LNCAP (cell line): Measurements from ENCODE around the gene MMP1.

Experiments used
- CTCF ChIP-seq: fragments of 450-650 bp; IDR thresholded peaks from 2 replicates; pipeline ENCODE4 v1.5.1; 2017; ENCODE audit warnings: mild to moderate bottlenecking

MMP1 gene

GRCh38 chr11:102757823-102758549 is 40.0 kb downstream of the MMP1 start:
- no peak for TF ChIP-seq CTCF

GRCh38 chr11:102753267-102753666 is 44.7 kb downstream of the MMP1 start:
- no peak for TF ChIP-seq CTCF

- no peak for TF ChIP-seq CTCF
Observed at GRCh38 chr11:102751673-102752072, 46.3 kb downstream of the MMP1 start.

- TF ChIP-seq CTCF = no peak
Observed at GRCh38 chr11:102749101-102749722, 48.7 kb downstream of the MMP1 start.
